ENCODE measurements around the gene CNGA3.

The CNGA3 gene

GRCh38 chr2:98311771-98312545 is 34.3 kb upstream of the CNGA3 start:
- no peak overlapping the region for H3K27ac ChIP-seq (ENCODE audit: extremely low read depth, low read depth, low read length)
- H3K4me1 ChIP-seq (ENCODE audit: control insufficient read depth, insufficient read depth, low read length): no peaks in the 10 kb centered on the region
- TF ChIP-seq ZSCAN5A (tag by site-specific recombination; IDR thresholded peaks at IDR 0.05) (no peak), ZNF785 (tag by site-specific recombination; IDR thresholded peaks at IDR 0.05) (no peak), ZNF16 (tag by site-specific recombination; IDR thresholded peaks at IDR 0.05; ENCODE audit: low read depth) (no peak), ZBTB1 (tag by site-specific recombination; IDR thresholded peaks at IDR 0.05) (no peak), ZNF843 (tag by site-specific recombination; IDR thresholded peaks at IDR 0.05) (no peak), ZNF624 (tag by site-specific recombination; IDR thresholded peaks at IDR 0.05) (no peak), ZNF324 (tag by site-specific recombination; IDR thresholded peaks at IDR 0.05) (no peak), ZNF155 (tag by site-specific recombination; IDR thresholded peaks at IDR 0.05) (no peak), ZNF580 (tag by site-specific recombination; IDR thresholded peaks at IDR 0.05) (no peak), ZNF23 (tag by site-specific recombination; IDR thresholded peaks at IDR 0.05; ENCODE audit: borderline replicate concordance) (no peak), SCRT1 (tag by site-specific recombination; IDR thresholded peaks at IDR 0.05; ENCODE audit: borderline replicate concordance) (no peak), HIC1 (tag by site-specific recombination; IDR thresholded peaks at IDR 0.05) (no peak), ZNF670 (tag by site-specific recombination; IDR thresholded peaks at IDR 0.05; ENCODE audit: low read depth) (no peak), ZNF544 (tag by site-specific recombination; IDR thresholded peaks at IDR 0.05) (no peak), ZSCAN16 (tag by site-specific recombination; IDR thresholded peaks at IDR 0.05) (no peak), ZNF600 (tag by site-specific recombination; IDR thresholded peaks at IDR 0.05) (no peak), SETDB1 (IDR thresholded peaks at IDR 0.05; ENCODE audit: insufficient read length, low read length) (no peak), OSR2 (tag by site-specific recombination; IDR thresholded peaks at IDR 0.05) (no peak)
- CTCF ChIA-PET: interaction anchor here (0.7 kb wide), 1 partner anchor 43 kb away, joined by 3 read pairs; no protein-coding TSS in a partner anchor
- H3K4me3 ChIP-seq (ENCODE audit: low read depth, low read length): no peak overlapping the region
- POLR2A ChIA-PET: no interaction called here
- no peaks in the 10 kb centered on the region for H3K9me3 ChIP-seq (ENCODE audit: control insufficient read depth, insufficient read depth, low read depth, low read length)
- no peaks in the 10 kb centered on the region for H3K36me3 ChIP-seq (ENCODE audit: control insufficient read depth in 2 of 2, insufficient read depth in 1 of 2, low read length in 2 of 2)

GRCh38 chr2:98313492-98314250 is 32.6 kb upstream of the CNGA3 start:
- H3K4me1 ChIP-seq (ENCODE audit: control insufficient read depth, insufficient read depth, low read length): no peaks in the 10 kb centered on the region
- ChIA-PET POLR2A (no interaction called here), CTCF (no interaction called here)
- TF ChIP-seq SCRT2 (tag by site-specific recombination; IDR thresholded peaks at IDR 0.05) (no peak), KLF8 (tag by site-specific recombination; IDR thresholded peaks at IDR 0.05) (no peak), ZNF10 (tag by site-specific recombination; IDR thresholded peaks at IDR 0.05) (no peak), ZNF423 (tag by site-specific recombination; IDR thresholded peaks at IDR 0.05) (no peak), ZNF140 (tag by site-specific recombination; IDR thresholded peaks at IDR 0.05) (no peak)
- no peak overlapping the region for H3K27ac ChIP-seq (ENCODE audit: extremely low read depth, low read depth, low read length)
- H3K36me3 ChIP-seq (ENCODE audit: control insufficient read depth in 2 of 2, insufficient read depth in 1 of 2, low read length in 2 of 2): no peaks in the 10 kb centered on the region
- no peaks in the 10 kb centered on the region for H3K9me3 ChIP-seq (ENCODE audit: control insufficient read depth, insufficient read depth, low read depth, low read length)
- no peak overlapping the region for H3K4me3 ChIP-seq (ENCODE audit: low read depth, low read length)
